ENCODE data around the gene TAF1.
"Not testable (repeated sequence)": the region's sequence is repeated elsewhere in the genome, so short reads cannot be mapped to it uniquely, and the experiment has no call there.

The TAF1 gene

GRCh38 chrX:71393919-71394318 lies 27.8 kb downstream of the TAF1 start:
- no peak for DNase-seq (ENCODE audit: low spot score)
- in situ Hi-C loops (cut with MboI; ENCODE audit: low sequenced_read_pairs, unreplicated experiment) = no loop called here
- no peak for TF ChIP-seq CTCF (IDR thresholded peaks at IDR 0.05; ENCODE audit: borderline replicate concordance, control extremely low read depth, extremely low read depth, insufficient read depth, missing control alignments)

- no peak for TF ChIP-seq CTCF (IDR thresholded peaks at IDR 0.05; ENCODE audit: borderline replicate concordance, control extremely low read depth, extremely low read depth, insufficient read depth, missing control alignments)
- no peak for DNase-seq (ENCODE audit: low spot score)
- in situ Hi-C loops (cut with MboI; ENCODE audit: low sequenced_read_pairs, unreplicated experiment) = no loop called here
These were observed 30.4 kb downstream of the TAF1 start for GRCh38 chrX:71396576-71396975.

GRCh38 chrX:71400710-71401109 lies 34.6 kb downstream of the TAF1 start:
- TF ChIP-seq CTCF (IDR thresholded peaks at IDR 0.05; ENCODE audit: borderline replicate concordance, control extremely low read depth, extremely low read depth, insufficient read depth, missing control alignments) = no peak
- no peak for DNase-seq (ENCODE audit: low spot score)

GRCh38 chrX:71416260-71416659 lies 50.1 kb downstream of the TAF1 start:
- in situ Hi-C loops (cut with MboI; ENCODE audit: low sequenced_read_pairs, unreplicated experiment); DNase-seq (ENCODE audit: low spot score): not testable (repeated sequence)

More at GRCh38 chrX:71400710-71401109, 34.6 kb downstream of the TAF1 start:
- in situ Hi-C loops (cut with MboI; ENCODE audit: low sequenced_read_pairs, unreplicated experiment) = no loop called here

- no peak for TF ChIP-seq CTCF (IDR thresholded peaks at IDR 0.05; ENCODE audit: borderline replicate concordance, control extremely low read depth, extremely low read depth, insufficient read depth, missing control alignments)
- no peak for DNase-seq (ENCODE audit: low spot score)
- in situ Hi-C loops (cut with MboI; ENCODE audit: low sequenced_read_pairs, unreplicated experiment) = no loop called here
These were observed 54.5 kb downstream of the TAF1 start for GRCh38 chrX:71420686-71421085.

- TF ChIP-seq CTCF (IDR thresholded peaks at IDR 0.05; ENCODE audit: borderline replicate concordance, control extremely low read depth, extremely low read depth, insufficient read depth, missing control alignments) = no peak
- in situ Hi-C loops (cut with MboI; ENCODE audit: low sequenced_read_pairs, unreplicated experiment) = no loop called here
- DNase-seq (ENCODE audit: low spot score) = no peak
These were observed 66.6 kb downstream of the TAF1 start for GRCh38 chrX:71432733-71433132.

- no peak for TF ChIP-seq CTCF (IDR thresholded peaks at IDR 0.05; ENCODE audit: borderline replicate concordance, control extremely low read depth, extremely low read depth, insufficient read depth, missing control alignments)
- no peak for DNase-seq (ENCODE audit: low spot score)
- in situ Hi-C loops (cut with MboI; ENCODE audit: low sequenced_read_pairs, unreplicated experiment) = no loop called here
These were observed 72.6 kb downstream of the TAF1 start for GRCh38 chrX:71438750-71439149.

Data from GM13976 (cell line).